NCI-H510A (cell line): ENCODE measurements around the gene CCDC7.
"Not testable (repeated sequence)": the region's sequence is repeated elsewhere in the genome, so short reads cannot be mapped to it uniquely, and the experiment has no call there.

Source experiments
- DNase-seq: peaks from one replicate; lab custom pipeline; 2025; lab: John Stamatoyannopoulos, UW

Gene CCDC7

DNA sequence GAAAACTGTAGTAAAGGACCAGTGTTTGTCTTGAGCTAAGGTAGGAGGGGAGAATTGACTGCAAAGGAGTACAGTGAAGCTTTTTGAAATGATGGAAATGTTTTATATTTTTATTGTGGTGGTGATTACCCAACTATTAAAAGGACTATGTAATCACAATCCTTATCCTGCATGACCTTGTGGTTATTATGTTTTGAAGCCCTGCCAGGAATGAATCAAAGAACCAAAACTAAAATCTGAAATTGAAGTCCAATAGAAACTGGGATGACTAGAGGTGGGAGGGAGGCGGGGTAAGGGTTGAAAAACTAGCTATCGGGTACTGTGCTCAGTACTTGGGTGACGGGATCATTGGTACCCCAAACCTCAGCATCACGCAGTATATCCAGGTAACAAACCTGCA, 8.2 kb downstream of the CCDC7 start:
- no peak for DNase-seq

DNA sequence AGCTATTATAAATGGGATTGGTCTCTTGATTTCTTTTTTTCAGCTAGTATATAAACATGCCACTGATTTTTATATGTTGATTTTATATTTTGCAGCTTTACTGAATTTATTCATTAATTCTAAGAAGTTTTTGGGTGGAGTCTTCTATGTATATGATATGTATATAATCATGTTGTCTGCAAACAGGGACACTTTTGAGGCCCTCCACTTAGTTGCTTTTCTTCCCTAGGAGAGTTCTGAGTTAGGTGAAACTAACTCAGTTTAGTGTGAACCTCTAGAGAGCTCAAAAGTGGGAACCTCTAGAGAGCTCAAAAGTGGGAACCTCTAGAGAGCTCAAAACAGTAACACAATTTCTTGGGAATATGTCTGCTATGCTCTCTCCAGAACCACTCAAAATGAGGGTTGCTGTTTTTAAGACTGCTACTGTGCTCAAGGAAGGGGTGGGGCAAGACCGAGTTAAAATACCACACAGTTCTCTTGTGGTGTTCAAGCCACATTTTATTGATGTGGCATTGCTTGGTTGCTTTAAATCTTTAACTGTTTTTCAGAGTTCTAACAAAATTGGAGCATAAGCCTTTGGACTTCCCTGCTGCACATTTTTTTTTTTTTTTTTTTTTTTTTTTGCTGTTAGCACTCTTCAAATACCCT, 13.2 kb downstream of the CCDC7 start:
- no peak for DNase-seq

DNA sequence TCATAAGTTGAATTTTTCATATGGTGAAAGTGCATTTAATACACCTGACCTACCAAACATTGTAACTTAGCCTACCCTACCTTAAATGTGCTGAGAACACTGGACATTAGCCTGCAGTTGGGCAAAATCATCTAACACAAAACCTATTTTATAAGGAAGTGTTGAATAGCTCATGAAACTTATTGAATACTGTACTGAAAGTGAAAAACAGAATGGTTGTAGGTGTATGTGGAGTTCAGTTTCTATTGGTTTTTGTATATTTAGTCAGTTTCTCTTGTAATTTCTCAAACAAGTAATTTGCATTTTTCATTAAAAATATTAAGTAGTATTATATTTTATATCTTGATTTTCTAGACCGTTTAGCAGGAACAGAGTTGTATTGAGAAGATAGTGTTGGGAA, 15.3 kb downstream of the CCDC7 start:
- DNase-seq, result no peak

DNA sequence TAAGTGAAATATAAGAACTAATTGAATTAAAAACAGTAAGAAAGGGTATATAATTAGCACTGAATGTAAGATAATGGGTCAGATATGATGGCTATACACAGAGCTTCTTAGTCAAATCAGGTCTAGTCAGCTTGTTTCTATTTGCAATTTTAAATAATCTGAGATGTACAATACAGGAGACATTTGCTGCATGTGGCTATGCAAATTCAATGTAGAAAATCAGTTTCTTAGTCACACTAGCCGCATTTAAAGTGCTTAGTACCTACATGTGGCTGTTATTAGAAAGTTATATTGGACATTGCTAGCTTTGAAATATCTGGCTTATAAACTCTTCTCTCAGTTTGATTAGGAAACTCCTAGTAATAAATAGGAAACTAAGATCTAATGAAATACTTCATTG, 25.3 kb downstream of the CCDC7 start:
- DNase-seq, result no peak

DNA sequence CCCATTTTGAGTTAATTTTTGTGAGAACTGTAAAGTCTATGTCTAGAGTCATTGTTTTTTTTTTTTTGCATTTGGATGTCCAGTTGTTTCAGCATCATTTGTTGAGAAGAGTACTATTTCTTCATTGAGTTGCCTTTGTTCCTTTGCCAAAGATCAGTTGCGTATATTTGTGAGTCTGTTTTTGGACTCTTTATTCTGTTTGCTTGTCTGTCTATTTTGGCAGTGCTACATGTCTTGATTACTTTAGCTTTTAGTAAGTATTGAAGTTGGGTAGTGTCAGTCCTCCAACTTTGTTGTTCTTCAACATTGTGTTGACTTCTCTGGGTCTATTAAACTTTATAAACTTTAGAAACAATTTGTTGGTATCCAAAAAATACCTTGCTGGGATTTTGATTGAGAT, 31.6 kb downstream of the CCDC7 start:
- DNase-seq, result no peak

DNA sequence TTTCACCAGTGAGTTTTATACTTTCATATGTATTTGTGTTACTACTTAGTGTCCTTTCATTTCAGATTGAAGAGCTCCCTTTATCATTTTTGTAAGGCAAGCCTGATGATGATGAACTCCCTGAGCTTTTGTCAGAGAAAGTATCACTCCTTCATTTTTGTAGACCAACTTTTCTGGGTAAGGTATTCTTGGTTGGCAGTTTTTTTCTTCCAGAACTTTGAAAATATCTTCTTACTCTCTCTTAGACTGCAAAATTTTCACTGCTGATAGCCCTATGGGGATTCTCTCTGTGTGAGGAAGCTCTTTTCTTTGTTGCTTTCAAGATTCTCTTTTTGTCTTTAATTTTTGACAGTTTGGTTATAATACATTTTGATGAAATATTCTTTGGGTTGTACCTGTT, 35.7 kb downstream of the CCDC7 start:
- no peak for DNase-seq

DNA sequence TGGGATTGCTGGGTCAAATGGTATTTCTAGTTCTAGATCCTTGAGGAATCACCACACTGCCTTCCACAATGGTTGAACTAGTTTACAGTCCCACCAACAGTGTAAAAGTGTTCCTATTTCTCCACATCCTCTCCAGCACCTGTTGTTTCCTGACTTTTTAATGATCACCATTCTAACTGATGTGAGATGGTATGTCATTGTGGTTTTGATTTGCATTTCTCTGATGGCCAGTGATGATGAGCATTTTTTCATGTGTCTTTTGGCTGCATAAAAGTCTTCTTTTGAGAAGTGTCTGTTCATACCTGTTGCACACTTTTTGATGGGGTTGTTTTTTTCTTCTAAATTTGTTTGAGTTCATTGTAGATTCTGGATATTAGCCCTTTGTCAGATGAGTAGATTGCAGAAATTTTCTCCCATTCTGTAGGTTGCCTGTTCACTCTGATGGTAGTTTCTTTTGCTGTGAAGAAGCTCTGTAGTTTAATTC, 37.1 kb downstream of the CCDC7 start:
- not testable (repeated sequence) for DNase-seq

DNA sequence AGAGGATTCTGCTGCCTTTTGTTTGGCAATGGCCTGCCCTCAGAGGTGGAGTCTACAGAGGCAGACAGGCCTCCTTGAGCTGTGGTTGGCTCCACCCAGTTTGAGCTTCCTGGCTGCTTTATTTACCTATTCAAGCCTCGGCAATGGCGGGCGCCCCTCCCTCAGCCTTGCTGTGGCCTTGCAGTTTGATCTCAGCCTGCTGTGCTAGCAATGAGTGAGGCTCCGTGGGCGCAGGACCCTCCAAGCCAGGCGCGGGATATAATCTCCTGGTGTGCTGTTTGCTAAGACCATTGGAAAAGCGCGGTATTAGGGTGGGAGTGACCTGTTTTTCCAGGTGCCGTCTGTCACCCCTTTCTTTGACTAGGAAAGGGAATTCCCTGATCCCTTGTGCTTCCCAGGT, 42.1 kb downstream of the CCDC7 start:
- not testable (repeated sequence) for DNase-seq

DNA sequence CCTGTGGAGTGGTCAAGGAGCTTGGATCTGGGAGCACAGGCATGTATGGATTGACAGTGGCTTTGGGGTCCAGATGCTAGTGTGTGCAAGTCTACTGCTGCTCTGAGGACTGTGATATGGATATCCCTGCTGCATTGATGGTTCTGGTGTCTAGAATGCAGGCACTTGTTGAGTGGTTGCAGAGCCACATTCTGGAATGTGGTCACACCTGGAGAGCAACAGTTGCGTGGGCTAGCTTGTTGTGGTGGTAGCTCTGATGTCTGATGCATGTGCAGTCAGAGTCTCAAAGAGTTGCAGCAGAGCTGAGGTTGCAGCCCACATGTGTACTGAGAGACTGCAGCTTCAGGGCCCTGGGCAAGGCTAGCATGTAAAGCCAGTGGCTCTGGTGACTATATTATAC, 43.2 kb downstream of the CCDC7 start:
- no peak for DNase-seq

DNA sequence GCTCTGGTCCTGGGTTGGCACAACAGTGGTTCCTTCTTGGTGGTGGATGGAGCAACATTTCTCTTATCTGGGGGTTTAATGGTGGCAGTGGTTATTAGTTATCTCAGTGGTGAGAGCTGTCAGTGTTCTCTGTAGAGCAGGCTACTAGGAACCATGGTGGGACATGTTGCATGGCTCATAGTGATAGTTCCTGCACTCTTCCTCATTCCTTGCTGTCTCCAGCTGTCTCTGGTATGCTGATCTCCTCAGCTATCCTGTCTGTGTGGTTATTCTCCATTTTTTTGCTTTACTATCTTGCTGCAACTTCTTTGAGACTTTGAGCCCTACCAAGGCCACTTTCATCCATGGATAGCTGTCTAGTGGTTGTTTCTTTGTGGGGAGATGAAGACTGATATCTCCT, 44.0 kb downstream of the CCDC7 start:
- no peak for DNase-seq

DNA sequence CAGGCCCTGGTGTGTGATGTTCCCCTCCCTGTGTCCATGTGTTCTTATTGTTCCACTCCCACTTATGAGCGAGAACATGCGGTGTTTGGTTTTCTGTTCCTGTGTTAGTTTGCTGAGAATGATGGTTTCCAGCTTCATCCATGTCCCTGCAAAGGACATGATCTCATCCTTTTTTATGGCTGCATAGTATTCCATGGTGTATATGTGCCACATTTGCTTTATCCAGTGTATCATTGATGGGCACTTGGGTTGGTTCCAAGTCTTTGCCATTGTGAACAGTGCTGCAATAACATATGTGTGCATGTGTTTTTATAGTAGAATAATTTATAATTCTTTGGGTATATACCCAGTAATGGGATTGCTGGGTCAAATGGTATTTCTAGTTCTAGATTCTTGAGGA, 48.6 kb downstream of the CCDC7 start:
- DNase-seq, result not testable (repeated sequence)

DNA sequence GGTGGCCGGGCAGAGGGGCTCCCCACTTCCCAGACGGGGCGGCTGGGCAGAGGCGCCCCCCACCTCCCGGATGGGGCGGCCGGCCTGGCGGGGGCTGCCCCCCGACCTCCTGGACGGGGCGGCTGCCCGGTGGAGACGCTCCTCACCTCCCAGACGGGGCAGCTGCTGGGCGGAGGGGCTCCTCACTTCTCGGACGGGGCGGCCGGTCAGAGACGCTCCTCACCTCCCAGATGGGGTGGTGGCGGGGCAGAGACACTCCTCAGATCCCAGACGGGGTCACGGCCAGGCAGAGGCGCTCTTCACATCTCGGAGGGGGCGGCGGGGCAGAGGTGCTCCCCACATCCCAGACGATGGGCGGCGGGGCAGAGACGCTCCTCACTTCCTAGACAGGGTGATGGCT, 54.2 kb downstream of the CCDC7 start:
- not testable (repeated sequence) for DNase-seq

DNA sequence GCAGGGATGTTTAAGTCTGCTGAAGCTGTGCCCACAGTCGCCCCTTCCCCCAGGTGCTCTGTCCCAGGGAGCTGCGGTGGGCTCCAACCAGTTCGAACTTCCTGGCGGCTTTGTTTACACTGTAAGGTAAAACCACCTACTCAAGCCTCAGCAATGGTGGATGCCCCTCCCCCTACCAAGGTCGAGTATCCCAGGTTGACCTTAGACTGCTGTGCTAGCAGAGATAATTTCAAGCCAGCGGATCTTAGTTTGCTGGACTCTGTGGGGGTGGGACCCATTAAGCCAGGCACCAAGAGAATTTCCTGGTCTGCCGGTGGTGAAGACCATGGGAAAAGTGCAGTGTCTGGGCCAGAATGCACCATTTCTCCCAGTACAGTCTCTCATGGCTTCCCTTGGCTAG, 56.0 kb downstream of the CCDC7 start:
- DNase-seq, result peak; percentile 35

DNA sequence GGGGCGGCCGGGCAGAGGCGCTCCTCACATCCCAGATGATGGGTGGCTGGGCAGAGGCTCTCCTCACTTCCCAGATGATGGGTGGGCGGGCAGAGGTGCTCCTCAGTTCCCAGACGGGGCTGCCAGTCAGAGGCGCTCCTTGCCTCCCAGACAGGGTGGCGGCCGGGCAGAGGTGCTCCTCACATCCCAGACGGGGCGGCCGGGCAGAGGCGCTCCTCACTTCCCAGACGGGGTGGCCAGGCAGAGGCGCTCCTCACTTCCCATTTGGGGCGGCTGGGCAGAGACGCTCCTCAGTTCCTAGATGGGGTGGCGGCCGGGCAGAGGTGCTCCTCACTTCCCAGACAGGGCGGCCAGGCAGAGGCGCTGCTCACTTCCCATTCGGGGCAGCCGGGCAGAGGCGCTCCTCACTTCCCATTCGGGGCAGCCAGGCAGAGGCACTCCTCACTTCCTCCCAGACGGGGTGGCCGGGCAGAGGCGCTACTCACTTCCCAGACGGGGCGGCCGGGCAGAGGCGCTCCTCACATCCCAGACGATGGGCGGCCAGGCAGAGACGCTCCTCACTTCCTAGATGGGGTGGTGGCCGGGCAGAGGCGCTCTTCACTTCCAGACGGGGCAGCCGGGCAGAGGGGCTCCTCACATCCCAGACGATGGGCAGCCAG, 60.0 kb downstream of the CCDC7 start:
- DNase-seq, result not testable (repeated sequence)

DNA sequence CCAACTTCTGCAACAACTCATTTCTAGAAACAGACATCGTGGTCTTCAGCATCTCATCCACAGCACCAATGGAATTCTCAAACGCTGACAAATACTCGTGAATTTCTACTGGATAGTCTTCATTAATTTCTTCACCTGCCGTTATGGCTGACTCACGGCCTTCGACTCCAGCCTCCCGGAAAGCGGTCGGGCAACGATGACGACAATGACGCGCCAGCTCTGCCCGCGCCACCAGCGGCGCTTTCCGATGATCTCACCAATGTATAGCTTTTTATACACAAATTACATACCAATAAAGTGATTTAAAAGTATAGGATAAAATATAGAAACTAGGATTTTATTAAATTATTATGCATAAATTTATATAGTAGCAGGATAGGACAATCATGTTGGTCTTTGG, 65.7 kb downstream of the CCDC7 start:
- no peak for DNase-seq

DNA sequence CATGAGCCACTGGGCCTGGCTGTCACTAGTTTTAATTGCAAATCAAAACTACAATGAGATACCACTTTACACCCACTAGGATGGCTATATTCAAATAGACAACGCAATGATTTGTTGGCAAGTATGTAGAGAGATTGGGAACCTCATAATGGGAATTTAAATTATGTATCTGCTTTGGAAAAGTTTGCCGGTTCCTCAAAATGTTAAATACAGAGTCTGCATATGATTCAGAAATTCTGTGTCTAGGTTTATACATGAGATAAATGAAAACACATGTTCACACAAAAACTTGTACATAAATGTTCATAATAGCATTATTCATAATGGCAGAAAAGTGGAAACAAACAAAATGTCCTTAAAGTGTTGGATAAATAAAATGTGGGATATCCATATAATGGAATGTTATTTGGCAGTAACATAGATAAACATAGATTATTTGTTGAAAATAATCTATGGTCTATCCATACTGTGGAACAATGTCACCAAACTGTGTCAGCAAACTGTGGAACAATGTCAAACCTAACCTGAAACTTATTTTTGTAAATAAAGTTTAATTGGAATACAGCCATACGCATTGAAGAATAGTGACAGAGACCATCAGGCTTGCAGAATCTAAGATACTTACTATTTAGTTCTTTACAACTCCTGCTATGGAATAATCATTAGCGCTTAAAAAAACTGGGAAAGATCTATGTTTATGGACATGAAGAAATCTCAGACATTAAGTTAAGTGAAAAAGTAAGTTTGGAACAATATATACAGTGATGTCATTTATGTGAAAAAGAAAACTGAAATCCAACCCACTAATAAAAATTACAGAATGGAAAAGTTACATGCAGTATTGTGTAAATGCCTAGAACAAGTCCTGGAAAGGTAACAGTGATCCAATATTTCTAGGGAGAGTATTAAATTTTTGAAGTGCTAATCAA, 70.9 kb downstream of the CCDC7 start:
- no peak for DNase-seq

DNA sequence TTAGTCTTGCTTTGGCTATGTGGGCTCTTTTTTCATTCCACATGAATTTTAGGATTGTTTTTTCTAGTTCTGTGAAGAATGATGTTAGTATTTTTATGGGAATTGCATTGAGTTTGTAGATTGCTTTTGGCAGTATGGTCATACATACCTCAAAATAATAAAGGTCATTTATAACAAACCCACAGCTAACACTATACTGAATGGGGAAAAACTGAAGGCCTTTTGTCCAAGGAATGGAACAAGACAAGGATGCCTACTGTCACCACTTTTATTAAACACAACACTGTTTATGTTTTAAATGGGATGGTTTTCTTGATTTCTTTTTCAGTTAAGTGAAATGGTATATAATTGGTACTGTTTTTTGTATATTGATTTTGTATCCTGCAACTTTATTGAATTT, 84.3 kb downstream of the CCDC7 start:
- DNase-seq, result no peak

DNA sequence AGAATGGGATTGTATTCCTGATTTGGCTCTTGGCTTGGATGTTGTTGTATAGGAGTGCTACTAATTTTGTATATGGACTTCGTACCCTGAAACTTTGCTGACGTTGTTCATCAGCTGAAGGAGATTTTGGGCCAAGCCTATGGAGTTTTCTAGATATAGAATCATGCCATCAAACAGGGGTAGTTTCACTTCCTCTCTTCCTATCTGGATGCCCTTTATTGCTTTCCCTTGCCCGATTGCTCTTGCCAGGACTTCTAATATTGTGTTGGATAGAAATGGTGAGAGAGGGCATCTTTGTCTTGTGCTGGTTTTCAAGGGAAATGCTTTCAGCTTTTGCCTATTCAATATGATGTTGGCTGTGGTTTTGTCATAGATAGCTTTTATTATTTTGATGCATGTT, 92.3 kb downstream of the CCDC7 start:
- no peak for DNase-seq

DNA sequence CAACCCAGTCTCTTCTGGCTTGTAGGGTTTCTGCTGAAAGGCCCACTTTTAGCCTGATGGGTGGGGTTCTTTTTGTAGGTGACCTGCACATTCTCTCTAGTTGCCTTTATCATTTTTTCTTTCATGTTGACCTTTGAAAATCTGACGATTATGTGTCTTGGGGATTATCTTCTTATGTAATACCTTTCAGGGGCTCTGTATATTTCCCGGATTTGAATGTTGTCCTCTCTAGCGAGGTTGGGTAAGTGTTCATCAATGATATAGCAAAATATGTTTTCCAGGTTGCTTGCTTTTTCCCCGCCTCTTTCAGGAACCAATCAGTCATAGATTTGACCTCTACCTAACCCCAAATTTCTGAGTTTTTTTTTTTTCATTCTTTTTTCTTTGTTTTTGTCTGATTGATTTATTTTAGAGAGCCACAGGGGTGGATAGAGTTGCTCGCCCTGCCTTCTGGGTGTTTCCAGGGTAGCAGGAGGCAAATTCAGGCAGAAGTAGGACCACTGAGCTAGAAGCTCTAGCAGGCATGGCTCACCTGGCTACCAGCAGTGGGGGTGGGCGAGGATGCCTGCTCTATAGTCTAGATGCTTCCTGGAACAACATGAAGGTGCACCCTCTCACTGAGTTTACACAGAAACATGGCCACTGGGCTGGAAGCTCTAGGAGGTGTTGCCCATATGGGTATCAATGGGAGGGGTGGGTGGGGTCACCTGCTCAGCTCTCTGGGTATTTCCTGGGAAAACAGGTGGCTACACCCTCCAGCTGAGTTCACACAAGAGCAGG, 94.9 kb downstream of the CCDC7 start:
- no peak for DNase-seq

DNA sequence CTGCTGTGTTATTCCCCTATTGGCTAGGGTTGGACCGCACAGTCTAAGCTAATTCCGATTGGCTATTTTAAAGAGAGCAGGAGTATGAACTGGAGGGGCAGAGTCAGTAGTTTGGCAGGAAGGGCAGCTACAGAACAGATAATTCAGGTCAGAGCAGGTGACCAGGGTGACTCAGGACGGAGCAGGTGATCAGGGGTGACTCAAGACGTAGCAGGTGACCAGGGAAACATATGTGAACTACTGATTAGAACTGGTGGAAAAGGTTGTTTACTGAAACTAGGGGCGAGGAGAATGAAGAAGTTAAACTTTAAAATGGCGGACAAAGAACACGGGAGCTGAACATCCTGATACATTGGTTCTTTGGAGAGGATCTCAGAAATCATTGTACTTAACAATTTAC, 102.3 kb downstream of the CCDC7 start:
- DNase-seq, result no peak

DNA sequence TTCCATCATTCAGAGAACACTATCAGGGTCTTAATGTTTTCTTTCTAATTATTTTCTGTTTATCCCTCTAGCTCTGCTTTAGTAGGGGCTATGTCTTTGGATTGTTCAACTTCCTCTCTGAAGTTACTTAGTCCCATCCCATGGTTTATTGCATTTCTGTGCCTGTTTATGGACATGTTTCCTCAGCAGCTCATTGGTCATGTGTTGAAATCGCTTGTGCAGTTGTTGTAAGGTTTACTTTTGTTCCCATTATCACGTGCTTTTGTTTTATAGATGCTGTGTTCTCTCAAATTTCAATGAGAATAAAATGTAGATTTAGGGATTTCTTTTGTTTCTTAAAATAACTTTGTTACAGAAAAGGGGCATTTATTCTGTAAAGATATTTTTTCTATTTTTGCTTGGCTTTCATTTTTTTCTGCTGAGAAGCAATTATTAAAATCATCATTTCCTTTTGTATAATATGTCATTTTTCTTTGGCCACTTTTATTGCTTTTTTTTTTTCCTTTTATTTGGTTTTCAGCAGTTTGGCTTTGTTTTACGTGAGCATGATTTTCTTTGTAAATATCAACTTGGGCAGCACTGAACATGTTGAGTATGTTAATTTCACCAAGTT, 110.9 kb downstream of the CCDC7 start:
- no peak for DNase-seq

DNA sequence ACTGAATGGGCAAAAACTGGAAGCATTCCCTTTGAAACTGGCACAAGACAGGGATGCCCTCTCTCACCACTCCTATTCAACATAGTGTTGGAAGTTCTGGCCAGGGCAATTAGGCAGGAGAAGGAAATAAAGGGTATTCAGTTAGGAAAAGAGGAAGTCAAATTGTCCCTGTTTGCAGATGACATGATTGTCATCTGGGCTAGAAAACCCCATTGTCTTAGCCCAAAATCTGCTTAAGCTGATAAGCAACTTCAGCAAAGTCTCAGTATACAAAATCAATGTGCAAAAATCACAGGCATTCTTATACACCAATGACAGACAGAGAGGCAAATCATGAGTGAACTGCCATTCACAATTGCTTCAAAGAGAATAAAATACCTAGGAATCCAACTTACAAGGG, 116.8 kb downstream of the CCDC7 start:
- DNase-seq, result not testable (repeated sequence)
